ENCODE measurements around the gene RBL2.

DNA sequence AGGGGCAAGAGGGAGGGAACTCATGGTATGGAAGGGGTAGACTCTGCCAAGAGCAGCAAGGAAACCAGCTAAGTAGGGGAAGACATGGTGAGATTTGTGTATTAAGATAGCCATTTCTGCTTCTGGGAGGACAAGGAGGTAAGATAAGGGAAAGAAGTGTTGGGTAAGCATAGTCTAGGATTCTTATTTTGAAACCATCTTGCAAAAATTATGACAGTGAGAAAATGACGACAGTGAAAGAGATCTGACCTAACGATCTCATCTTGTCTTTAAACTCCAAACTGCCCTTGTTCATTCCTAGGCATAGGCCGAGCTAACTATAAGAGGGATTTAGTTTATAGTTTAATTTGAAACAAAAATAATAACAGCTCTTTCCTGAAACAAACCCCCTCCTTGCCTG lies 5.6 kb upstream of the RBL2 start:
- TF ChIP-seq RAD21 (IDR thresholded peaks at IDR 0.05 in 1 of 2, conservative IDR thresholded peaks at IDR 0.05 in 1 of 2; ENCODE audit: low read depth in 2 of 2, low read length in 2 of 2) (no peak), TAF1 (IDR thresholded peaks at IDR 0.05; ENCODE audit: low read depth, low read length) (no peak), EZH2 (IDR thresholded peaks at IDR 0.05; ENCODE audit: low read depth, low read length, severe bottlenecking) (no peak), HDAC6 (IDR thresholded peaks at IDR 0.05; ENCODE audit: low read depth, low read length) (no peak), CTCF (IDR thresholded peaks at IDR 0.05; ENCODE audit: control extremely low read depth in 1 of 3, insufficient read depth in 1 of 3, low read depth in 1 of 3, low read length in 3 of 3) (no peak), POLR2AphosphoS5 (IDR thresholded peaks at IDR 0.05; ENCODE audit: low read depth, low read length) (no peak), MAFK (IDR thresholded peaks at IDR 0.05; ENCODE audit: low read depth, low read length) (no peak), NRF1 (IDR thresholded peaks at IDR 0.05; ENCODE audit: low read depth, low read length) (no peak), CEBPB (IDR thresholded peaks at IDR 0.05; ENCODE audit: low read depth, low read length) (no peak), GTF2F1 (IDR thresholded peaks at IDR 0.05; ENCODE audit: borderline replicate concordance, low read depth, low read length) (no peak), POLR2A (IDR thresholded peaks at IDR 0.05; ENCODE audit: control extremely low read depth in 1 of 2, low read depth in 2 of 2, low read length in 2 of 2) (no peak), CHD1 (IDR thresholded peaks at IDR 0.05; ENCODE audit: low read depth, low read length) (no peak), SIRT6 (IDR thresholded peaks at IDR 0.05; ENCODE audit: low read length) (no peak)
